Measurements from ENCODE around the gene SMIM45.

SMIM45 gene

DNA sequence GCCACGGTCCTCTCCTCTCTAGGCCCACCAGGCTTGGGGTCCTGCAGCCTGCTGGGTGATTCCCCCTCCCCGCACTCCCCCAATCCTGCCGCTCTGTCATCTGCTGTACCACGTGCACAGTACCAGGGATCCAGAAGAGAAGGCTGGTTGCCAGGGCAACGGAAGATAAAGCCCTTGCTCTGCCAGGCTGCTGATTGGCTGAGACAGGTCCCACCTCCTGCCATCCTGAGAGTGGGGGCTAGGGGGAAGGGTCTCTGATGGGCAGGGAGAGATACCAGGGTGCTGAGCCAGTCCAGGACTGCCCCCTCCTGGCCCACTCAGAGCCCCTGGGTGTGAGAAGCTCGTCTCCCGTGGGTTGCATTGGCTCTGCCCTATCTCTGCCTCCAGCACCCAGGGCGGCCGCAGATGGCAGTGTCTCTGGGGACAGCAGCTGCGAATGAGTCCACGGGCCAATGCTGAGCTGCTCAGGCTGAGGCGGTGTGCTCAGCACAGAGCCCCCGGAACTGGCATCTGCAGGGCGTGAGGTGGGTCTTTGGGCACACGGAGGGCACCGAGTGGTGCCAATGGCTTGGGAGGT lies at the start of gene SMIM45:
TSS of gene SMIM45 (plus strand) at position 253 of the 577 bp plus-strand sequence.
- Histone ChIP-seq H3K27ac (no peak within 1 kb of the TSS), H3K9me3 (no peaks in the 10 kb centered on the region), H3K4me1 (peaks cover 0 to 4% (median 0%) of the 10 kb centered on the region in 4 donors), H3K27me3 (no peaks in the 10 kb centered on the region), H3K4me3 (no peak within 1 kb of the TSS), H3K36me3 (no peaks in the 10 kb centered on the region)
- 54 to 66% methylated on average over 16 of the region's 16 CpGs for WGBS, 2 donors
- DNase-seq (ENCODE audit: low spot score in 2 of 2) = no peak
- no peak for TF ChIP-seq EP300 (IDR thresholded peaks at IDR 0.05)

DNA sequence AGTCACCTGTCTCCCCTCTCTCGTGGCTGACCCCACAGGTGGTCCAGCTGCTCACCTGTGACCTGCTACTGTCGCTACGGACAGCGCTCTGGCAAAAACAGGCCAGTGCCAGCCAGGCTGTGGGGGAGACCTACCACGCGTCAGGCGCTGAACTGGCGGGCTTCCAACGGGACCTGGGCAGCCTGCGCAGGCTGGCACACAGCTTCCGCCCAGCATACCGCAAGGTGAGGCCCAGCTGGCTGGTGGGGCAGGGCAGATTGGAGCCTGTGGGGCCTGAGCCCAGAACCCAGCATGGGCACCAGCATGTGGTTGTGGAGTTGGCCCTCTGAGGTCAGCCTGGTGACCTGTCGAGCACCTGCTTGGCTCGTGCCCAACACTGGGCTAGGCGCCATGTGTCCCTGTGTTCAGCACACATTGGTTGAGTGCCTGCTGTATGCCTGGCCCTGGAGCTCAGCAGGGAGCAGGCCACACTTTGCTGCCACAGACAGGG lies 49.0 kb upstream of the SMIM45 start:
- peaks cover 7 to 100% (median 20%) of the 10 kb centered on the region in 3 donors for H3K36me3 ChIP-seq

DNA sequence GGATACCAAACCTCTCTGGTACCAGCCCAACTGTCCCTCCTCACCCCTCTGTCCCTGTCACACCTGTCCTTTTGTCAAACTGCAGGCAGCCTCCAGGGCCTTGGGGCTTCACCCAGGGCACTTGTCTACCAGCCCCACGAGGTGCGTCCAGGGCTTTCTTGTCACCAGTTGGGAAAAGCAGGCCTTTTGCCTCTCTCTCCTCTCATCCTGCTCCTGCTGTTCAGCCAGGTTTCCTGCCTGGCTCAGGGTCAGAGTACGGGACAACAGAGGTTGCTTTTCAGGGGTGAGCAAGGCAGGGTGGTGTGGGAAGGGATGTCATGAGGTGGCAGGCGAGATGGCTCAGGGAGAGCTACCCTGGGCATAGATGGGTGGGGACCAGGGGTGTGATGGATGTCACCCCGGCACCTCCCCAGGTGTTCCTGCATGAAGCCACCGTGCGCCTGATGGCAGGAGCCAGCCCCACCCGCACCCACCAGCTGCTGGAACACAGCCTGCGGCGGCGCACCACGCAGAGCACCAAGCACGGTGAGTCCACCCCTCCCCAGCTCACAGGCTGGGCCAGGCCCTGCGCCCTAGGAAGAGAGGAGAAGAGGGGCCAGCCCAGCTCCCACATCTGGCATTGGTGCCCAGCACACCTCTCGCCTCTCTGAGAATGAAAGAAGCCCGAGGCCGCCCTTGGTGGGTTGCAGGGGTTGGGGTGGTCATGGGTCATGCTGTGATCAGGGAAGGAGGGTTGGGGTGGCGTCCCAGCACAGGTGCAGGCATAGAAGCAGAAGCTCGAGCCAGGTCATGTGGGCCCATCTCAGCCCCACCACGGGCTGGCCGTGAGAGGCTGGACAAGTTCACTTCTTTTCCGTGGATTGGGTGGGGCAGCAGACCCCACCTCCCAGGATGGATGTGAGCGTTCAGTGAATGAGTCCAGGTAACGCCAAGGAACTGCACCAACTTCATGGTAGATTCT lies 47.2 kb upstream of the SMIM45 start:
- Histone ChIP-seq H3K27ac (no peak overlapping the region), H3K27me3 (peaks cover 0 to 7% of the 10 kb centered on the region in 2 donors), H3K4me3 (no peak overlapping the region), H3K4me1 (peaks cover 0 to 22% (median 5%) of the 10 kb centered on the region in 4 donors), H3K9me3 (no peaks in the 10 kb centered on the region), H3K36me3 (peaks cover 7 to 86% (median 11%) of the 10 kb centered on the region in 3 donors)
- no peak for TF ChIP-seq POLR2A (IDR thresholded peaks at IDR 0.05)
- TF ChIP-seq, protein P1, sequence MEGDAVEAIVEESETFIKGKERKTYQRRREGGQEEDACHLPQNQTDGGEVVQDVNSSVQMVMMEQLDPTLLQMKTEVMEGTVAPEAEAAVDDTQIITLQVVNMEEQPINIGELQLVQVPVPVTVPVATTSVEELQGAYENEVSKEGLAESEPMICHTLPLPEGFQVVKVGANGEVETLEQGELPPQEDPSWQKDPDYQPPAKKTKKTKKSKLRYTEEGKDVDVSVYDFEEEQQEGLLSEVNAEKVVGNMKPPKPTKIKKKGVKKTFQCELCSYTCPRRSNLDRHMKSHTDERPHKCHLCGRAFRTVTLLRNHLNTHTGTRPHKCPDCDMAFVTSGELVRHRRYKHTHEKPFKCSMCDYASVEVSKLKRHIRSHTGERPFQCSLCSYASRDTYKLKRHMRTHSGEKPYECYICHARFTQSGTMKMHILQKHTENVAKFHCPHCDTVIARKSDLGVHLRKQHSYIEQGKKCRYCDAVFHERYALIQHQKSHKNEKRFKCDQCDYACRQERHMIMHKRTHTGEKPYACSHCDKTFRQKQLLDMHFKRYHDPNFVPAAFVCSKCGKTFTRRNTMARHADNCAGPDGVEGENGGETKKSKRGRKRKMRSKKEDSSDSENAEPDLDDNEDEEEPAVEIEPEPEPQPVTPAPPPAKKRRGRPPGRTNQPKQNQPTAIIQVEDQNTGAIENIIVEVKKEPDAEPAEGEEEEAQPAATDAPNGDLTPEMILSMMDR (IDR thresholded peaks at IDR 0.05) = no peak
- TF ChIP-seq EP300 (IDR thresholded peaks at IDR 0.05) = no peak
- no peak for DNase-seq (ENCODE audit: low spot score in 2 of 2)
- 86 to 92% methylated on average over 16 to 17 of the region's 24 CpGs for WGBS, 2 donors

More for the DNA sequence above, 49.0 kb upstream of the SMIM45 start:
- Histone ChIP-seq H3K4me3 (no peak overlapping the region), H3K27ac (no peak overlapping the region), H3K9me3 (no peaks in the 10 kb centered on the region), H3K27me3 (no peaks in the 10 kb centered on the region), H3K4me1 (peaks cover 0 to 8% (median 0%) of the 10 kb centered on the region in 4 donors)
- DNase-seq (ENCODE audit: low spot score in 2 of 2) = no peak
- no peak for TF ChIP-seq EP300 (IDR thresholded peaks at IDR 0.05)
- TF ChIP-seq POLR2A (IDR thresholded peaks at IDR 0.05) = no peak
- TF ChIP-seq, protein P1 (IDR thresholded peaks at IDR 0.05) = no peak
- 92 to 95% methylated on average over 10 to 13 of the region's 15 CpGs for WGBS, 2 donors

DNA sequence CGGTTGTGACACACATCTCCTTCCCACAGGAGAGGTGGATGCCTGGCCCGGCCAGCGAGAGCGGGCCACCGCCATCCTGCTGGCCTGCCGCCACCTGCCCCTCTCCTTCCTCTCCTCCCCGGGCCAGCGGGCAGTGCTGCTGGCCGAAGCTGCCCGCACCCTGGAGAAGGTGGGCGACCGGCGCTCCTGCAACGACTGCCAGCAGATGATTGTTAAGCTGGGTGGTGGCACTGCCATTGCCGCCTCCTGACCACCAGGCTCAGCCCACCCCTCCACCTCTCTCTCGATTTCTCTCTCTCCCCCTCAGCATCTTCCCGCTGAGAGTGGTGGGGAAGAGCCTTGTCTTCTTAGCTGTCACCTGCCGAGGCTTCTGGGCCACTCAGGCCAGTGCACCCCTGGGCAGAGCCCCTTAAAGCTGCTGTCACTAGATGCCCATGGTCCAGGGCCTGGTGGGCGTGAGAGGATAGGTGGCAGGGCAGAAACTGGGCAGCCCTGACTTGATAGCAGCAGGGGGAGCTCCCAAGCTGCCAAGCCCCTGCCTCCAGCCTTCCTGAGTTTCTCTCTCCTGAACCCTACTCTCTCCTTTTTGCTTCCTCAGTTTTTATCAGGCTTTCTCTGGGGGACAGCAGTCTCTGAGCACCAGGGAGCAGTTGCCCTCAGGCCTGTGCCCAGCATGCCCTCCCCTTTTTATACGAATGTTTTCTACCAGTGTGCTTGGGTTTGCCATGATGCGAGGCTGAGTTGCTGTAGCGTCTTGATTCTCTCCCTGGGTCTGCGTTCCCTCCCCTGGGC lies 46.3 kb upstream of the SMIM45 start:
- peaks cover 0 to 26% (median 10%) of the 10 kb centered on the region in 4 donors for H3K4me1 ChIP-seq
- H3K9me3 ChIP-seq = no peaks in the 10 kb centered on the region
- peaks cover 3 to 77% (median 11%) of the 10 kb centered on the region in 3 donors for H3K36me3 ChIP-seq
- no peak overlapping the region for H3K27ac ChIP-seq
- 73 to 79% methylated on average over 23 of the region's 23 CpGs for WGBS, 2 donors
- TF ChIP-seq POLR2A (IDR thresholded peaks at IDR 0.05) = no peak
- TF ChIP-seq EP300 (IDR thresholded peaks at IDR 0.05) = no peak
- TF ChIP-seq, protein P1 (IDR thresholded peaks at IDR 0.05) = no peak
- DNase-seq (ENCODE audit: low spot score in 2 of 2) = no peak
- peaks cover 0 to 10% of the 10 kb centered on the region in 2 donors for H3K27me3 ChIP-seq
- no peak overlapping the region for H3K4me3 ChIP-seq

DNA sequence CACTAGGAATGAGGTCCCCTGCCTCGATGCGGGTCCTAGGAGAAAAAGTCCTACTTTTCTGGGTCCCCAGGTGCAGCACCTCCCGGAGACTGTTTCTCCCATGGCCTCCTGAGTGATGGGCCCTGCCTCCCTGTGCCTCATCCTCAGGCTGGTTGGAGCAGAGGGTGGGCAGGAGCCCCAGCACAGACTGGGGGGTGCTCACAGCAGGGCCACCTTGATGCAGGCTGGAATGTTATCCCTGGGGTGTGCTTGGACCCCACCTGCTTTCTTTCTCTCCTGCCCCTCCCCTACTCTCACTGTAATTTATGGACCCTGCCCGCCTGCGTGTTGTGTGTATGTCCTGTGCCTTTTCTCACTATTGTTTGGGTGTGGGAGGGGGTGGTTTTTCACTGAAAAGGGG lies 45.1 kb upstream of the SMIM45 start:
- no peak overlapping the region for H3K27ac ChIP-seq
- H3K9me3 ChIP-seq = no peaks in the 10 kb centered on the region
- no peak for TF ChIP-seq POLR2A (IDR thresholded peaks at IDR 0.05)
- TF ChIP-seq, protein P1 (IDR thresholded peaks at IDR 0.05) = no peak
- TF ChIP-seq EP300 (IDR thresholded peaks at IDR 0.05) = no peak
- H3K4me3 ChIP-seq = no peak overlapping the region
- peaks cover 5 to 22% of the 10 kb centered on the region in 2 donors for H3K27me3 ChIP-seq
- H3K4me1 ChIP-seq = peaks cover 0 to 34% (median 17%) of the 10 kb centered on the region in 4 donors
- H3K36me3 ChIP-seq = peaks cover 3 to 65% (median 11%) of the 10 kb centered on the region in 3 donors
- WGBS, 2 donors = 84 to 91% methylated on average over 5 of the region's 5 CpGs
- DNase-seq (ENCODE audit: low spot score in 2 of 2) = no peak
